Activated CD8-positive, alpha-beta memory T cell treated with anti-CD3 and anti-CD28 coated beads, Interleukin-2, amount 50 U/mL, for 24 hours (primary cell): ENCODE measurements around the gene ALK.

Source experiments
- DNase-seq: peaks from one replicate; pipeline ENCODE4 v3.0.0-alpha.2; 2020; ENCODE audit errors: extremely low read depth

ALK gene

DNA sequence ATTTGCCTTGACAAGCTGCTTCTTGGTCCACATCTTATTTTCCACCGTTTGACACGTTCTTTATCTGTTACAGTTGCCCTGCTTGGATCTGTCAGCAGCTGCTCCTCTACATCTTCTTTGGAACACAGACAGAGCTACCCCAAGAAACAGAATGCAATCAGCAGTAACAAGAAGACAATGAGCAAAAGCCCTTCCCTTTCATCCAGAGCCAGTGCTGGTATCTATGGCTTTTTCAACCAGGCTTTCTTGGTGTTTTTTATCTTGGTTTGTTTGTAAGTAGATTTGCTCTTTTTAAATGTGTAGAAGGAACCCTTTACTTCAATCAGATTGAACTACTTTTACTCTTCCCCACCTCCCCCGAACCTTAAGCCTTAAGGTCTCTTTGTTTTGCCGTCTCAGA is 764.3 kb downstream of the ALK start:
- DNase-seq: no peak

DNA sequence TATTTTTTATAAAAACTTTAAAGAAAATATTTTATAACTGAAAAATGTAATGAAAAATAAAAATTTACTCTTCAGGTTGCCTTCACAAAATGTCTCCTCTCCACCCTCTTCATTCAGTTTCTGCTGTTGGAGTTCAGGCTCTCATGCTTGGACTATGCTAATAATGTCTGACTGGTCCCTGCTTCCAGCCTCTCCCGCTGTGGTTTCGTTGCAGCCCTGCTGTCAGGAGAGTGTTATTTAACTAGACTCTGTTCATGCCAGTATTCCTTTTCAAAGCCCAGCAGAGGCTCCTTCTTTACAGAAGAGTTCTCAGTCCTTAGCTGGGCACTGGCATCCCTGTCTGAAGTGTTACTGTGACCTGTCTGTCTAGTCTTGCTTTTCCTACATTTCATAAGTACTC is 765.8 kb downstream of the ALK start:
- no peak for DNase-seq

DNA sequence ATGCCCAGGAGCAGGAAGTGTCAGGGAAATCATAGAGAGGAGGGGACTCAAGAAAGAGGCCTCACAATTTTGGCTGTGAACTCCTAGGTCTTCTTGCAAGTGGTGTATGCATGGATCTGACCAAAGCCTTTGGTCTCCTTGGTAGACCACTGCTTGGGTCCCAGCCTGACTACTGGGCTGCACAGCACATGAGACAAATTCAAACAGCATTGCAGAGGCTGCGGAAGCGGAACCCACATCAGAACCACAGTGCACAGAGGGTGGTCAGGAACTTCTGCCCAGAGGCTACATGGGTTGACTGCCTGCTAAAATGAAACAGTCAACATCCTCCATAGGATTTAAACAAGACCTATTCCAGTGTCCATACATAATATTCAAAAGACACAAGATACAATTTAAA is 766.8 kb downstream of the ALK start:
- no peak for DNase-seq

- DNase-seq: no peak
These were observed 773.4 kb downstream of the ALK start for GRCh38 chr2:29147963-29148362.

GRCh38 chr2:29146197-29146596 is 775.2 kb downstream of the ALK start:
- no peak for DNase-seq

DNA sequence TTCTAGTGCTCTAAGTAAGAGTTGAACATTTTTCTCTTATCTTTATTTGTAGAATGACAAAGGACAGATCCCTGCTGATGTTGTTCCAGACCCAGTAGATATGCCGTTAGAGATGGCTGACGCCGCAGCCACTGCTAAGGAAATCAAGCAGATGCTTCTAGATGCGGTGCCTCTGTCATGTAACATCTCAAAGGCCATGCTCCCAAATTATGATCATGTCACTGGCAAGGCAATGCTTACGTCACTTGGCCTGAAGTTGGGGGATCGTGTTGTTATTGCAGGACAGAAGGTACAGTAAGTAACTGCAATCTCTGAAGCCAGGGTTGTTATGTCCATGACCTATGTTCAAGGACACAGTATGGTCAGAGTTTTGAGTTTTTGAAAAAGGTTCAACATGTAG is 777.7 kb downstream of the ALK start:
- DNase-seq: no peak
